ENCODE results near the gene KDM3B. TPM values are rescaled to one million over a fixed set of nuclear protein-coding genes. Genes with fewer than 3 reads are reported as not detected.

The KDM3B gene
- polyA plus RNA-seq, 1 of the 3 experiments (the other 2 are of a cell fraction), result 22.4 TPM

DNA sequence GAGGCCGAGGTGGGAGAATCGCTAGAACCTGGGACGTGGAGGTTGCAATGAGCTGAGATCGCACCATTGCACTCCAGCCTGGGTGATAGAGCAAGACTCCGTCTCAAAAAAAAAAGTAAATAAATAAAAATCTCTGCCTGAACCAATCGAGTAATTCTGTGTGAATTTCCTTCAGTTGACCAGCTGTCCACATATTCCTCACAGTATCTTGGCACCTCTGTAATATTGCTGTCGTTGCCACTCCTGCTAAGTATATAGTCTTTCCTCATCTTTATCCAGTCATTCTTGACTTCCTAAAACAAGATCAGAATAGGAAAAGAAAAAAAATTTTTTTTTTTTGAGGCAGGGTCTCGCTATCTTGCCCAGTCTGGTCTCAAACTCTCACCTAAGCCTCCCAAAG, 29.9 kb downstream of the KDM3B start:
- Histone ChIP-seq H3K27me3 (ENCODE audit: insufficient read depth) (no peaks in the 10 kb centered on the region), H3K27ac (ENCODE audit: low read depth in 2 of 2, low read length in 1 of 2) (no peak overlapping the region), H4K20me1 (ENCODE audit: insufficient read depth) (no peaks in the 10 kb centered on the region), H3K4me1 (ENCODE audit: control insufficient read depth in 1 of 2, insufficient read depth in 2 of 2, low read depth in 1 of 2, low read length in 1 of 2) (peaks cover 0 to 5% of the 10 kb centered on the region in 2 experiments; a peak in 1 of 4 replicates), H3K9me3 (no peaks in the 10 kb centered on the region), H3K9me2 (no peaks in the 10 kb centered on the region), H3K36me3 (replicated peaks in 1 of 2; ENCODE audit: control insufficient read depth in 1 of 2, insufficient read depth in 2 of 2, low read length in 1 of 2) (peaks cover 54 to 61% of the 10 kb centered on the region in 2 experiments), H3K9ac (no peak overlapping the region), H3F3A (replicated peaks; ENCODE audit: insufficient read depth) (no peaks in the 10 kb centered on the region), H3K79me2 (ENCODE audit: insufficient read depth) (no peaks in the 10 kb centered on the region), H3K4me3 (ENCODE audit: low read depth in 2 of 2, low read length in 1 of 2) (no peak overlapping the region), H3K4me2 (no peak overlapping the region), H2AFZ (ENCODE audit: low read depth) (no peak overlapping the region)
- CTCF ChIA-PET, result interaction anchor here (1.1 to 1.6 kb wide), 3 partner anchors 10 to 28 kb away, joined by 3 to 8 read pairs (median 4); no protein-coding TSS in a partner anchor
- TF ChIP-seq RAD21 (IDR thresholded peaks at IDR 0.05; ENCODE audit: low read length), result no peak
- no peak for TF ChIP-seq NRF1 (IDR thresholded peaks at IDR 0.05; ENCODE audit: low read depth, low read length)
- TF ChIP-seq JUND (IDR thresholded peaks at IDR 0.05), result no peak
- no peak for TF ChIP-seq ELF1 (IDR thresholded peaks at IDR 0.05)
- no peak for TF ChIP-seq YY1 (IDR thresholded peaks at IDR 0.05; ENCODE audit: low read depth)
- TF ChIP-seq FOSL2 (IDR thresholded peaks at IDR 0.05; ENCODE audit: borderline replicate concordance, low read depth), result no peak
- TF ChIP-seq, protein P1, sequence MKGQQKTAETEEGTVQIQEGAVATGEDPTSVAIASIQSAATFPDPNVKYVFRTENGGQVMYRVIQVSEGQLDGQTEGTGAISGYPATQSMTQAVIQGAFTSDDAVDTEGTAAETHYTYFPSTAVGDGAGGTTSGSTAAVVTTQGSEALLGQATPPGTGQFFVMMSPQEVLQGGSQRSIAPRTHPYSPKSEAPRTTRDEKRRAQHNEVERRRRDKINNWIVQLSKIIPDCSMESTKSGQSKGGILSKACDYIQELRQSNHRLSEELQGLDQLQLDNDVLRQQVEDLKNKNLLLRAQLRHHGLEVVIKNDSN (IDR thresholded peaks at IDR 0.05; ENCODE audit: borderline replicate concordance, low read depth), result no peak
- TF ChIP-seq, protein P2, sequence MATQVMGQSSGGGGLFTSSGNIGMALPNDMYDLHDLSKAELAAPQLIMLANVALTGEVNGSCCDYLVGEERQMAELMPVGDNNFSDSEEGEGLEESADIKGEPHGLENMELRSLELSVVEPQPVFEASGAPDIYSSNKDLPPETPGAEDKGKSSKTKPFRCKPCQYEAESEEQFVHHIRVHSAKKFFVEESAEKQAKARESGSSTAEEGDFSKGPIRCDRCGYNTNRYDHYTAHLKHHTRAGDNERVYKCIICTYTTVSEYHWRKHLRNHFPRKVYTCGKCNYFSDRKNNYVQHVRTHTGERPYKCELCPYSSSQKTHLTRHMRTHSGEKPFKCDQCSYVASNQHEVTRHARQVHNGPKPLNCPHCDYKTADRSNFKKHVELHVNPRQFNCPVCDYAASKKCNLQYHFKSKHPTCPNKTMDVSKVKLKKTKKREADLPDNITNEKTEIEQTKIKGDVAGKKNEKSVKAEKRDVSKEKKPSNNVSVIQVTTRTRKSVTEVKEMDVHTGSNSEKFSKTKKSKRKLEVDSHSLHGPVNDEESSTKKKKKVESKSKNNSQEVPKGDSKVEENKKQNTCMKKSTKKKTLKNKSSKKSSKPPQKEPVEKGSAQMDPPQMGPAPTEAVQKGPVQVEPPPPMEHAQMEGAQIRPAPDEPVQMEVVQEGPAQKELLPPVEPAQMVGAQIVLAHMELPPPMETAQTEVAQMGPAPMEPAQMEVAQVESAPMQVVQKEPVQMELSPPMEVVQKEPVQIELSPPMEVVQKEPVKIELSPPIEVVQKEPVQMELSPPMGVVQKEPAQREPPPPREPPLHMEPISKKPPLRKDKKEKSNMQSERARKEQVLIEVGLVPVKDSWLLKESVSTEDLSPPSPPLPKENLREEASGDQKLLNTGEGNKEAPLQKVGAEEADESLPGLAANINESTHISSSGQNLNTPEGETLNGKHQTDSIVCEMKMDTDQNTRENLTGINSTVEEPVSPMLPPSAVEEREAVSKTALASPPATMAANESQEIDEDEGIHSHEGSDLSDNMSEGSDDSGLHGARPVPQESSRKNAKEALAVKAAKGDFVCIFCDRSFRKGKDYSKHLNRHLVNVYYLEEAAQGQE (IDR thresholded peaks at IDR 0.05; ENCODE audit: low read depth, low read length), result no peak
- no peak for TF ChIP-seq EP300 (IDR thresholded peaks at IDR 0.05; ENCODE audit: borderline replicate concordance in 1 of 2, low read depth in 1 of 2, low read length in 1 of 2)
- TF ChIP-seq, protein P3, sequence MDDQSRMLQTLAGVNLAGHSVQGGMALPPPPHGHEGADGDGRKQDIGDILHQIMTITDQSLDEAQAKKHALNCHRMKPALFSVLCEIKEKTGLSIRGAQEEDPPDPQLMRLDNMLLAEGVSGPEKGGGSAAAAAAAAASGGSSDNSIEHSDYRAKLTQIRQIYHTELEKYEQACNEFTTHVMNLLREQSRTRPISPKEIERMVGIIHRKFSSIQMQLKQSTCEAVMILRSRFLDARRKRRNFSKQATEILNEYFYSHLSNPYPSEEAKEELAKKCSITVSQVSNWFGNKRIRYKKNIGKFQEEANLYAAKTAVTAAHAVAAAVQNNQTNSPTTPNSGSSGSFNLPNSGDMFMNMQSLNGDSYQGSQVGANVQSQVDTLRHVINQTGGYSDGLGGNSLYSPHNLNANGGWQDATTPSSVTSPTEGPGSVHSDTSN (IDR thresholded peaks at IDR 0.05), result no peak
- no peak for TF ChIP-seq MXI1 (IDR thresholded peaks at IDR 0.05; ENCODE audit: low read depth, low read length)
- no peak for TF ChIP-seq TAF1 (IDR thresholded peaks at IDR 0.05; ENCODE audit: borderline replicate concordance, low read depth, low read length)
- TF ChIP-seq EZH2phosphoT487 (IDR thresholded peaks at IDR 0.05; ENCODE audit: borderline replicate concordance, low read depth), result no peak
- no peak for TF ChIP-seq RFX5 (IDR thresholded peaks at IDR 0.05; ENCODE audit: low read length)
- TF ChIP-seq, protein P4, sequence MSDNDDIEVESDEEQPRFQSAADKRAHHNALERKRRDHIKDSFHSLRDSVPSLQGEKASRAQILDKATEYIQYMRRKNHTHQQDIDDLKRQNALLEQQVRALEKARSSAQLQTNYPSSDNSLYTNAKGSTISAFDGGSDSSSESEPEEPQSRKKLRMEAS (IDR thresholded peaks at IDR 0.05; ENCODE audit: low read depth), result no peak
- DNase-seq, result no peak
- POLR2A ChIA-PET, result interaction anchor here (0.6 kb wide), 1 partner anchor 20 kb away, joined by 3 read pairs; no protein-coding TSS in a partner anchor
- WGBS (ENCODE audit: low lambda C conversion rate), result 94% methylated on average over 8 of the region's 8 CpGs

All from SK-N-SH (cell line).